Measurements from ENCODE around the gene CST7.

CST7 gene

GRCh38 chr20:24969186-24970029, 20.3 kb downstream of the CST7 start:
- no peak overlapping the region for H3K4me3 ChIP-seq (replicated peaks; ENCODE audit: low read depth, low read length)
- no peak for DNase-seq (ENCODE audit: low read depth)
- TF ChIP-seq, protein P1, sequence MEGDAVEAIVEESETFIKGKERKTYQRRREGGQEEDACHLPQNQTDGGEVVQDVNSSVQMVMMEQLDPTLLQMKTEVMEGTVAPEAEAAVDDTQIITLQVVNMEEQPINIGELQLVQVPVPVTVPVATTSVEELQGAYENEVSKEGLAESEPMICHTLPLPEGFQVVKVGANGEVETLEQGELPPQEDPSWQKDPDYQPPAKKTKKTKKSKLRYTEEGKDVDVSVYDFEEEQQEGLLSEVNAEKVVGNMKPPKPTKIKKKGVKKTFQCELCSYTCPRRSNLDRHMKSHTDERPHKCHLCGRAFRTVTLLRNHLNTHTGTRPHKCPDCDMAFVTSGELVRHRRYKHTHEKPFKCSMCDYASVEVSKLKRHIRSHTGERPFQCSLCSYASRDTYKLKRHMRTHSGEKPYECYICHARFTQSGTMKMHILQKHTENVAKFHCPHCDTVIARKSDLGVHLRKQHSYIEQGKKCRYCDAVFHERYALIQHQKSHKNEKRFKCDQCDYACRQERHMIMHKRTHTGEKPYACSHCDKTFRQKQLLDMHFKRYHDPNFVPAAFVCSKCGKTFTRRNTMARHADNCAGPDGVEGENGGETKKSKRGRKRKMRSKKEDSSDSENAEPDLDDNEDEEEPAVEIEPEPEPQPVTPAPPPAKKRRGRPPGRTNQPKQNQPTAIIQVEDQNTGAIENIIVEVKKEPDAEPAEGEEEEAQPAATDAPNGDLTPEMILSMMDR (IDR thresholded peaks at IDR 0.05; ENCODE audit: low read length, missing control alignments), result no peak

DNA sequence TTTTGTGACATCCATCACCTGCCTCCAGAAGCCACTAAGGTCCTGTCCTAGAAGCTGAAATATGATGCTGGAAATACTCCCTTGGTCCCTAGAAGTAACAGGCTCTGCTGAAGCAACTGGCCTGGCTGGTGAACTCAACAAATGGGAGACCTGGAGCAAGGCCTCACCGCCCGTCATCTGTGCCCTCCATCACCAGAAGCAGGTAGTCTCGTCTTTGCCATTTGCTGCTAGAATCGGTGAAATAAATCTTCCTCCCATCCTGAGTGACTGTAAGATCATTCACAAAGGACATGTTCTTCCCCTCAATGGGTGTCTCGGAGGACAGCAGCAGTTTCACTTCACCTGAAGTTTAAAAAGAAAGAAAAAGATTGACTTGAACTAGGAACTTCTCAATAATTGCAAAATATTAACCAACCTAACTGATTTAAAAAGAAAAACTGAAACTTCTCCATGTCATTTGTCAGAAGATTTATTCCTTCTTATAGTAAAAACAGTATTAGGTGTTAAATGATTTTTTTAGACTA, 21.0 kb downstream of the CST7 start:
- DNase-seq (ENCODE audit: low read depth), result no peak
- no peak overlapping the region for H3K4me3 ChIP-seq (replicated peaks; ENCODE audit: low read depth, low read length)
- TF ChIP-seq, protein P1 (IDR thresholded peaks at IDR 0.05; ENCODE audit: low read length, missing control alignments), result no peak

GRCh38 chr20:24970754-24971153, 21.7 kb downstream of the CST7 start:
- no peak for DNase-seq (ENCODE audit: low read depth)
- TF ChIP-seq, protein P1 (IDR thresholded peaks at IDR 0.05; ENCODE audit: low read length, missing control alignments), result no peak
- no peak overlapping the region for H3K4me3 ChIP-seq (replicated peaks; ENCODE audit: low read depth, low read length)

DNA sequence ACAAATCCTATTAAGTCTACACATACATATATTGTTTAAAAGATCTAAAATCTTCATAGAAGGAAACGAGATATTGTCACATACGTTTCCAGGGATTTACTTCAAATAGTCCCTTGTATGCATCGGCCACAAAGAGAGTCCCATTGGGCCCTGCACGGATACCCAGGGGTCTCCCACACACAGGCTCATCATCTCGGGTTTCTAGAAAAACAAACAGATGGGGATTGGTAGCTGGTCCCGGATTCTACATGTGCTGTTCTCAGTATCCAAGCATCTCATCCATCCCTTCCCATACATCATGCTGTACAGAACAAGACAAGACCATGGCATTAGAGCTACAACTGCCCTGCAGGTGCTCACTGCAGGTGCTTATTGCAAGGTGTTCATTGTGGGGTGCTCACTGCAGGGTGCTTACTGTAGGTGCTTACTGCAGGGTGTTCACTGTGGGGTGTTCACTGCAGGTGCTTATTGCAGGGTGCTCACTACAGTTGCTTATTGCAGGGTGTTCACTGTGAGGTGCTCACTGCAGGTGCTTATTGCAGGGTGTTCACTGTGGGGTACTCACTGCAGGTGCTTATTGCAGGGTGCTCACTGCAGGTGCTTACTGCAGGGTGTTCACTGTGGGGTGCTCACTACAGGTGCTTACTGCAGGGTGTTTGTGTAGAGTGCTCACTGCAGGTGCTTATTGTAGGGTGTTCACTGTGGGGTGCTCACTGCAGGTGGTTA, 22.5 kb downstream of the CST7 start:
- no peak overlapping the region for H3K4me3 ChIP-seq (replicated peaks; ENCODE audit: low read depth, low read length)
- DNase-seq (ENCODE audit: low read depth), result no peak
- TF ChIP-seq, protein P1 (IDR thresholded peaks at IDR 0.05; ENCODE audit: low read length, missing control alignments), result no peak

- DNase-seq (ENCODE audit: low read depth), result no peak
- H3K4me3 ChIP-seq (replicated peaks; ENCODE audit: low read depth, low read length), result no peak overlapping the region
- TF ChIP-seq, protein P1 (IDR thresholded peaks at IDR 0.05; ENCODE audit: low read length, missing control alignments), result no peak
These were observed 23.3 kb downstream of the CST7 start for GRCh38 chr20:24972341-24972740.

- TF ChIP-seq, protein P1 (IDR thresholded peaks at IDR 0.05; ENCODE audit: low read length, missing control alignments), result no peak
- no peak overlapping the region for H3K4me3 ChIP-seq (replicated peaks; ENCODE audit: low read depth, low read length)
- no peak for DNase-seq (ENCODE audit: low read depth)
These were observed 28.3 kb downstream of the CST7 start for GRCh38 chr20:24977336-24977735.
